A673 (cell line): Measurements from ENCODE around the gene SEMA6B.

ENCODE experiments used
- CTCF ChIP-seq: fragments of 300-800, 200-600 bp; sonication (generic); conservative IDR thresholded peaks from 2 replicates; pipeline ENCODE4 v1.5.1; 2017; ENCODE audit warnings: low read depth, mild to moderate bottlenecking, antibody characterized with exemption, low read length, moderate library complexity, mixed read lengths
- EZH2 ChIP-seq: fragments of 200-600 bp; sonication (generic); IDR thresholded peaks from 2 replicates; pipeline ENCODE4 v1.6.1; 2017; ENCODE audit warnings: borderline replicate concordance, low read depth, mild to moderate bottlenecking, mixed read lengths, antibody characterized with exemption, low read length; ENCODE audit not compliant: poor library complexity, severe bottlenecking

GRCh38 chr19:4581666-4582553 lies 22.4 kb upstream of the SEMA6B start:
- TF ChIP-seq CTCF (no peak), EZH2 (no peak)
